Activated T-helper 1 cell treated with anti-CD3 and anti-CD28 coated beads, Interleukin-2, amount 50 U/mL, for 16 hours (primary cell): ENCODE results near the gene TRAPPC6A.
A peak's percentile ranks its signal among the peaks of the same experiment; 100 is the strongest.

Experiments
- DNase-seq, 2 donors: peaks; one replicate each; pipeline ENCODE4 v3.0.0-alpha.2; 2020; ENCODE audit warnings: low read depth in 1 of 2, low spot score in 1 of 2

Gene TRAPPC6A

GRCh38 chr19:45186509-45187334, 8.7 kb upstream of the TRAPPC6A start:
- no peak for DNase-seq

DNA sequence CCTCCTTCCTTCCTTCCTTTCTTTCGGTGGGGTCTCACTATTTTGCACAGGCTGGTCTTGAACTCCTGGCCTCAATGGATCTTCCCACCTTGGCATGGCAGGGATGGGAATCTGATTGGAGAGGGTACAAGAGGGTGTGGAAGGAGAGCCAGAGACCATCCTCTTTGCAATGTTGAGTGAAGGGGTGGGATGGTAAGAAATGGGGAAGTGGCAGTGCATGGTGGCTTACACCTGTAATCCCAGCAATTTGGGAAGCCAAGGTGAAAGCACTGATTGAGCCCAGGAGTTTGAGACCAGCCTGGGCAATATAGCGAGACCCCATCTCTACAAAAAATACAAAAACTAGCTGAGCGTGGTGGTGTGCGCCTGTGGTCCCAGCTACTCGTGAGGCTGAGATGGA, 6.1 kb upstream of the TRAPPC6A start:
- DNase-seq: no peak

DNA sequence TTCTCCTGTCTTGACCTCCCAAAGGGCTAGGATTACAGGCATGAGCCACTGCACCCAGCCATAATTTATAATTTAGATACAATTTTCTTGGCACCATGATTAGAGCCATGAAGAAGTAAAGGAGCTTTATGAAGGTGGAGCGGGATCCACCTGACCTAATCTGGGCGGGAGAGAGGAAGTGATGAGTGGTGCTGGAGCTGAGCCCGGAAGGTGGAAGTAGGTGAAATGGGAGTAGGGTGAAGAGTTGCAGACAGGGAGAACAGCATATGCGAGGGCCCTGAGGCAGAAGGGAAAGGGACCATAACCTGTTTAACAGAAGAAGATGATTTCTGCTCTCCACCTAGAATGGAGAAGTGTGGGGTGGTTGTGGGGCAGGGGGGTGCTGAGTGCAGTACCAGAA, 4.7 kb upstream of the TRAPPC6A start:
- DNase-seq: no peak

DNA sequence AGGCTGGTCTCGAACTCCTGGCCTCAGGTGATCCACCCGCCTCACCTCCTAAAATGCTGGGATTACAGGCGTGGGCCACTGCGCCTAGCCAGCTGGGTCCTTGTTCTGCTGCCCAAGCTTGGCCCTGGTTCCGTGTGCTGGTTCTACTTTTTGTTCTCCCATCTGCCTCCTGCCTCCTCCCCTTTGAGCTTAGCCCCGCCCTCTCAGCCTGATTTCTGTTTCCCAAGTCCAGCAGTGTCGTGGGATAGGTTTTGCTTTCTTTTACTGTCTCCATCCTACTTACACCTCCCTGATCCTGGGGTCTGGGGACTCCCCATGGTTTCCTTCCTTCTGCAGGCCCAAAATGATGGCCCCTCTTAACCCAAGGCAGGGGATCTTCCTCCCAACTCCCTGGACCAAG, 2.9 kb upstream of the TRAPPC6A start:
- DNase-seq: no peak

GRCh38 chr19:45179892-45180370, 1.9 kb upstream of the TRAPPC6A start:
- DNase-seq: no peak

DNA sequence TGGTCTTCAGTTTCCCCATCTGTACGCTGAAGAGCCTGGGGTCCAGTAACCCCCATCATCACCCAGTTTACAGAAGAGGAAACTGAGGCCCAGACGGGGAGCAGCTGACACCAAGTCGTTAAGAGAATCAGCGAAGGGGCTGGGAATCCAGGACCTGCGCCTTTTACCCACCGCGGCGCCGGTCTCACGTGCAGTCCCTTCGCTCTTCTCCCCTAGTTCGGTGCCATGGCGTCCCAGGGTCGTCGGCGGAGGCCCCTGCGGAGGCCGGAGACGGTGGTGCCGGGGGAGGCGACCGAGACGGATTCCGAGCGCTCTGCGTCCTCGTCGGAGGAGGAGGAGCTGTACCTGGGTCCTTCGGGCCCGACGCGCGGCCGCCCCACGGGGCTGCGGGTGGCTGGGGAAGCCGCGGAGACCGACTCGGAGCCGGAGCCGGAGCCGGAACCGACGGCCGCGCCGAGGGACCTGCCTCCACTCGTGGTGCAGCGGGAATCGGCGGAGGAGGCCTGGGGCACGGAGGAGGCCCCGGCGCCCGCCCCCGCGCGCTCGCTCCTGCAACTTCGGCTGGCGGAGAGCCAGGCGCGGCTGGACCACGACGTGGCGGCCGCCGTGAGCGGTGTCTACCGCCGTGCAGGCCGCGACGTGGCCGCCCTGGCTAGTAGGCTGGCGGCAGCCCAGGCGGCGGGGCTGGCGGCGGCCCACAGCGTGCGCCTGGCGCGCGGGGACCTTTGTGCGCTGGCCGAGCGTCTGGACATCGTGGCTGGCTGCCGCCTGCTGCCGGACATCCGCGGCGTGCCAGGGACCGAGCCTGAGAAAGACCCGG, 1.2 kb upstream of the TRAPPC6A start:
- DNase-seq: no peak

DNA sequence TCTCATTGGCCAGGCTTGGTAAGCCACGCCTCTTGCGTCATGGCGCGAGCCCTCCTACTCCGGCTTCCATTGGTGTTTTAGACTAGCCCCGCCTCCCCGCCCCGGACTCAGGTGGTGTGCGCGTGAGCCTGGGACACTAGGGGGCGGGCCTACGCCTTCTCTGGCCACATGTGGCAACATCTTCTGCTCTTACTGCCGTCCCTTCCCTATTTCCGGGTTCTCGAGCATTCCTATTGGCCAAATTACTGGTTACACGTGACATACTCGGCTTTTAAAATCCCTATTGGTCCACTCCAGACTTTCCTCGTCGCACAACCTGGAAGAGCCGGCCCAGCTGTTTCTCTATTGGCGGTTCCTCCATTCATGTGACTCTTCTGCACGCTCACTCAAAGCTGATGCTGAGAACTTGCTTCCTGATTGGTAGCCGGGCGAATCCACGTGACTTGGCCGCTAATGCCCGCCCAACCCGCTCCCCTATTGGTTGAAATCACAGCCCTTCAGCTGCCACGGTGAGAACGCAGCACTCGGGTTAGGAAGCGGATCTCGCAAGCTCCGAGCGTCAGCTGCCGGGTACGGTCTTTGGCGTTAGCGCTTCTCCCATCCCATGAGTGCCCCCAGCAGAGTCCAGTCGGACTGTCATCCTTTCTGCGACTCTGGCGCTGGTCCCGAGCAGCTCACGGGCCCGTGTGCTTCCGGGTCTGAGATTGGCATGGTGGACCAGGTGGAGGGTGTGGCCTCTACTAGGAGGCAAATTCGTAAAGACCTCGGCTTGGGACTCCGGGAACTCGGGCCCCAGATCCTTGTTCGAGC, 430 bp upstream of the TRAPPC6A start, which contains the start of gene BLOC1S3:
TSS of gene BLOC1S3 (plus strand) at position 523 of the 810 bp plus-strand sequence. CDS start 513 bp downstream, outside the sequence.
- peak; percentile 99 for DNase-seq

GRCh38 chr19:45175515-45176345, 2.3 kb downstream of the TRAPPC6A start:
- DNase-seq: no peak

DNA sequence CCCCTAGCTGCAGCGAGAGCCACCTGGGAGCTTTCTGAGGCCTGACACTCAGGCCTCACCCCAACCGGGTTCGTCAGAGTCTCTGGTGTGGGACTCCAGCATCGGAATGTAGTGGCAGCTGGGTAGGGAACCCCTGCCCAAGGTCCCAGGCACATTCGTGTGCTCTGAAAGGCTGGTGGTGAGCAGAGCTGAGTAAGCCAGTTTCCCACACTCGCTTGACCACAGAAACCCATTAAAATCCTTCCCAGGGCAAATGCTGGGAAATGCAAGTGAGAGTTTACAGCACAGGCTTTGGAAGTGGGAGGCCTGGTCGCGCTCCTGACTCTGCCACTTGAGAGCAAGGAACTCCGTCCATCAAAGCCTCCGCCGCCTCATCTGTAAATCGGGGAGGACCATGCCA, 4.2 kb downstream of the TRAPPC6A start:
- no peak for DNase-seq

DNA sequence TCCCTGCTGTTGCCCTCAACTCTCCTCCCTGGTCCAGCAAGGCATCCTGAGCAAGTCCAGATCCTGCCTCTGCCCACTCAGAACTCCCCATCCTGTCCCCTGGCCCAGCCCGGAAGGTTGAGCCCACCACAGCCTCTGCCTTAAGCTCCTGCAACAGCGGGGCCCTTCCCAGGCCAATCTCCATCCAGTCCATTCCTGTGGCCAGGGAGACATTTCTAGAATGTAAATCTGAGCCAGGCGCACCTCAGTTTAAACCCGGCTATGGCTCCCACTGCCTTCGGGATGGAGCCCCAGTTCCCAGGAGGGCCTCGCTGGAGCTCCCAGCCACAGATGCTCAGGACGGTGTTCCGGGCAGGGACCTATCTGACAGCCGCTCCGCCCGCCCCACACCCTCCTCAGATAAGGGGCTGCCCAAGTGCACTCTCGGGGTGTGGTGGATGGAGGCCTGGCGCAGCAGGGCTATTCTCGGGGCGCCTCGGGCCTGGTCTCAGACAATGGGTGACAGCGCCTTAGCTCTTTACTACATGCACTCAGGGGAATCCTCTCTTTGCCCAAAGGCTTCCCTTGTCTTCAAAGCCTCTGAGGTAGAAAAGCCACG, 5.3 kb downstream of the TRAPPC6A start:
- DNase-seq: no peak

DNA sequence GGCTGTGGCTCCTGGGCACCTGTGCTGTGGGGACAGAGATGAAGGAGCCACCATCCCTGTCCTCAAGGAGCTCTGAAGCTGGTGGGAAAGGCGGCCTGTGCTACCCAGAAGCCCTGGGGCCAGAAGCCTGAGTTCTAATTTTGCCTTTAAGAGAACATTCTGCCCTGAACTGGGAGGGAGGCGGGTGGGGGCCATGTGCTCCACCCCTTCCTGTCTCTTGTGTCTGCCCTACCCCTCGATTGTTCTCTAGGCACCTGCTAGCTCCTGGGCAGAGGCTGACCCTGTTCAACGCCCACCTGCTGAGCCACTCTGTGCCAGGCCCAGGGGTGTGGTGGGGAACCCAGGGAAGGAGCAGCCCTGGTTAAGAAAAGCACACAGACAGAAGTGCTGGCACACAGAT, 5.9 kb downstream of the TRAPPC6A start:
- DNase-seq: no peak

DNA sequence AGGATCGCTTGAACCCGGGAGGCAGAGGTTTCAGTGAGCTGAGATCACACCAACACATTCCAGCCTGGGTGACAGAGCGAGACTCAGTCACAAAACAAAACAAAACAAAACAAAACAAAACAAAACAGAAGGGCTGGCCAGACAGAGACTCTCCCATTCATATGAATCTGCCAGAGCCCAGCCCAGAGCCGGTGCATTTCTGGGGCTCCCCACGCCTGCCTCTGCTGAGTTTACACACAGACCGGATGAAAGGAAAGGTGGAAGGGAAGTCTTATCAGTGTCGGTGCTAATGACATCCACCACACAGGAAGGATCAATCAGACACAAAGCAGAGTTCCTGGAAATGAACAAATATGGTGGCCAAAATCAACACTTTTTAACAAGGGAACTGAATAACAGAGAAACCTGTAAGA, 6.8 kb downstream of the TRAPPC6A start:
- no peak for DNase-seq

GRCh38 chr19:45170146-45171106, 7.6 kb downstream of the TRAPPC6A start:
- DNase-seq: no peak

DNA sequence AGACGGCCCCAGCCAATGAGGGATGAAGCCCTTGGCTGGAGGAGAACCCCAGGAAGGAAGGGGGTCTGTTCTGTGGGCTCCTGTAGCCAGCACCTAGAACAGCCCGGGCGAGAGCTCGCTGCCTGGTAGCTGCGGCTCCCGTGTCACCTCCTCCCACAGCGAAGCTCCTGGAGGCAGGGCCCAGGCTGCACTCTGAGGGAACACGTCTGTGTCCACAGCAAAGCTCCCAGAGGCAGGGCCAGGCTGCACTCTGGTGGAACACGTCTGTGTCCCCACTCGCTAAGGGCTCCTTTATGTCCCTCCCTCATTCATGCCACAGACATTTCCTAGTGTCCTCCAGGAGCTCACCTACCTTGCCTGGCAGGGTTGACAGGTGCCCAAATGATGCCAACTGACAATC, 8.4 kb downstream of the TRAPPC6A start:
- no peak for DNase-seq

GRCh38 chr19:45168767-45169351, 9.2 kb downstream of the TRAPPC6A start:
- DNase-seq: no peak

GRCh38 chr19:45166723-45167252, 11.2 kb downstream of the TRAPPC6A start:
- no peak for DNase-seq

DNA sequence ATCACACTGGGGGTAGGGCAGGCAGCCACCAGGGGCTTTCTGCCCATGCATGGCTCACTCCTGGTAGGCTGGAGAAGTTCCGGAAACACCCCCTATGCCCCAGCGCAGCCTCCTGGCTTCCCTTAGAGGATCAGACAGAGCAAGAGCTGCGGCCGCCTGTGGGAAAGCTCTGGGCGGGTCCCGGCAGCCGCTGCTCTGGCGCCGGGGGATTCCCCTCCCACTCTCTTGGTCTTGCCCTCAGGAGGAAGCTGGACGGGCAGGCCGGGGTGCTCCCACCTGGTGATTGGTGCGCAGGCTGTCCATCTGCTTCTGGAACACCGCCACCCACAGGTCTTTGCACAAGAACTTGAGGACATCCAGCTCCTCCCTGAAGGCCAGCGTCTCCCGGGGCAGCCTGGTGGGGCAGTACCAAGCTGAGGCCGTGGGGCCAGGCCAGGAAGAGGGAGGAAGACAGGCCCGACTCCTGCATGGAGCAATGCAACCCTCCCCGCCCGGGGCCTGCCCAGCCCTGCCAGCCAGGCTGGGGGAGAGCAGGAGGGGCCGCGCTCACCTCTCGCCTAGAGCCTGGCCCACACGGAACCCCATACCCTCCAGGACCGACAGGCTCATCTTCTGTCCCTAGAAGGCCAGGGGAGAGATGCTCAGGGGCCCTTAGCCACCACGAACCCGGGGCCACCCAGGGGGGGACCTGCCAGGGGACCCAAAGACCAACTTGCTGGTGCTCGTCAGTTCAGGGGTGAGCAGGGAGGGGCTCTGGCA, 13.3 kb downstream of the TRAPPC6A start:
- peak in 1 of 2 donors; percentile 27 for DNase-seq
